Mononuclear cell (primary cell): ENCODE measurements around the gene CAPN8. TPM values are rescaled to one million over a fixed set of nuclear protein-coding genes. Genes with fewer than 3 reads are reported as not detected.

ENCODE experiments used
- H3K27me3 ChIP-seq: 2 replicates; pipeline ENCODE4 v1.6.0; 2011; ENCODE audit warnings: low read length, control low read depth; ENCODE audit not compliant: insufficient read depth
- H3K4me1 ChIP-seq: 2 replicates; pipeline ENCODE4 v1.5.1; 2011; ENCODE audit warnings: mild to moderate bottlenecking, low read length, control low read depth; ENCODE audit not compliant: insufficient read depth
- H3K4me3 ChIP-seq: 2 replicates; pipeline ENCODE4 v1.5.1; 2011; ENCODE audit warnings: mild to moderate bottlenecking, low read length, moderate library complexity
- H3K9me3 ChIP-seq: 2 replicates; pipeline ENCODE4 v1.5.1; 2011; ENCODE audit warnings: low read depth, mild to moderate bottlenecking, control low read depth, low read length
- total RNA-seq: library from RNA; depleted of rRNA; stranded (reverse); fragments of >200 nt; gene quantifications from one replicate; pipeline ENCODE4 v1.2.3, GENCODE V29; 2012

The CAPN8 gene
- total RNA-seq, 1 donor = not detected

- H3K9me3 ChIP-seq = no peaks in the 10 kb centered on the region
- no peak overlapping the region for H3K4me3 ChIP-seq
- H3K4me1 ChIP-seq = no peaks in the 10 kb centered on the region
- H3K27me3 ChIP-seq = no peaks in the 10 kb centered on the region
These were observed 14.1 kb downstream of the CAPN8 start for GRCh38 chr1:223651291-223651991.

GRCh38 chr1:223650465-223650864 is 15.0 kb downstream of the CAPN8 start:
- Histone ChIP-seq H3K4me1 (no peaks in the 10 kb centered on the region), H3K27me3 (no peaks in the 10 kb centered on the region), H3K4me3 (no peak overlapping the region), H3K9me3 (no peaks in the 10 kb centered on the region)

- H3K4me3 ChIP-seq = no peak overlapping the region
- H3K27me3 ChIP-seq = no peaks in the 10 kb centered on the region
- H3K9me3 ChIP-seq = no peaks in the 10 kb centered on the region
- H3K4me1 ChIP-seq = no peaks in the 10 kb centered on the region
These were observed 16.3 kb downstream of the CAPN8 start for GRCh38 chr1:223649222-223649621.

- no peaks in the 10 kb centered on the region for H3K4me1 ChIP-seq
- no peak overlapping the region for H3K4me3 ChIP-seq
- no peaks in the 10 kb centered on the region for H3K9me3 ChIP-seq
- H3K27me3 ChIP-seq = no peaks in the 10 kb centered on the region
These were observed 18.3 kb downstream of the CAPN8 start for GRCh38 chr1:223647249-223647648.

- no peak overlapping the region for H3K4me3 ChIP-seq
- no peaks in the 10 kb centered on the region for H3K27me3 ChIP-seq
- H3K4me1 ChIP-seq = no peaks in the 10 kb centered on the region
- no peaks in the 10 kb centered on the region for H3K9me3 ChIP-seq
These were observed 19.6 kb downstream of the CAPN8 start for GRCh38 chr1:223645903-223646302.

- no peaks in the 10 kb centered on the region for H3K9me3 ChIP-seq
- peaks cover 4% of the 10 kb centered on the region for H3K4me1 ChIP-seq
- H3K27me3 ChIP-seq = peaks cover 6% of the 10 kb centered on the region
- H3K4me3 ChIP-seq = no peak overlapping the region
These were observed 23.3 kb downstream of the CAPN8 start for GRCh38 chr1:223642237-223642636.

- Histone ChIP-seq H3K27me3 (peaks cover 7% of the 10 kb centered on the region), H3K4me3 (no peak overlapping the region), H3K9me3 (no peaks in the 10 kb centered on the region), H3K4me1 (peaks cover 4% of the 10 kb centered on the region)
These were observed 23.9 kb downstream of the CAPN8 start for GRCh38 chr1:223641523-223642039.

- Histone ChIP-seq H3K4me1 (peaks cover 4% of the 10 kb centered on the region), H3K9me3 (no peaks in the 10 kb centered on the region)
These were observed 26.2 kb downstream of the CAPN8 start for GRCh38 chr1:223639331-223639749.

GRCh38 chr1:223635236-223635635 is 30.3 kb downstream of the CAPN8 start:
- Histone ChIP-seq H3K4me3 (no peak overlapping the region), H3K9me3 (no peaks in the 10 kb centered on the region), H3K4me1 (peaks cover 4% of the 10 kb centered on the region), H3K27me3 (peaks cover 9% of the 10 kb centered on the region)

More at GRCh38 chr1:223639331-223639749, 26.2 kb downstream of the CAPN8 start:
- peaks cover 7% of the 10 kb centered on the region for H3K27me3 ChIP-seq
- H3K4me3 ChIP-seq = no peak overlapping the region

- peaks cover 9% of the 10 kb centered on the region for H3K27me3 ChIP-seq
- H3K4me1 ChIP-seq = peaks cover 3% of the 10 kb centered on the region
- H3K4me3 ChIP-seq = no peak overlapping the region
- no peaks in the 10 kb centered on the region for H3K9me3 ChIP-seq
These were observed 31.1 kb downstream of the CAPN8 start for GRCh38 chr1:223634423-223634822.

GRCh38 chr1:223631956-223632355 is 33.5 kb downstream of the CAPN8 start:
- H3K4me1 ChIP-seq = no peaks in the 10 kb centered on the region

GRCh38 chr1:223631473-223631872 is 34.0 kb downstream of the CAPN8 start:
- Histone ChIP-seq H3K9me3 (no peaks in the 10 kb centered on the region), H3K4me3 (no peak overlapping the region), H3K4me1 (no peaks in the 10 kb centered on the region), H3K27me3 (peaks cover 3% of the 10 kb centered on the region)

More at GRCh38 chr1:223631956-223632355, 33.5 kb downstream of the CAPN8 start:
- Histone ChIP-seq H3K4me3 (no peak overlapping the region), H3K27me3 (peaks cover 3% of the 10 kb centered on the region), H3K9me3 (no peaks in the 10 kb centered on the region)

GRCh38 chr1:223629126-223629457 is 36.4 kb downstream of the CAPN8 start:
- no peaks in the 10 kb centered on the region for H3K4me1 ChIP-seq
- no peak overlapping the region for H3K4me3 ChIP-seq
- H3K9me3 ChIP-seq = no peaks in the 10 kb centered on the region
- peaks cover 3% of the 10 kb centered on the region for H3K27me3 ChIP-seq

- Histone ChIP-seq H3K4me3 (no peak overlapping the region), H3K9me3 (no peaks in the 10 kb centered on the region), H3K4me1 (no peaks in the 10 kb centered on the region)
These were observed 37.0 kb downstream of the CAPN8 start for GRCh38 chr1:223628233-223629125.

GRCh38 chr1:223622132-223622842 is 43.2 kb downstream of the CAPN8 start:
- peaks cover 11% of the 10 kb centered on the region for H3K4me1 ChIP-seq
- H3K27me3 ChIP-seq = no peaks in the 10 kb centered on the region
- H3K4me3 ChIP-seq = no peak overlapping the region
- no peaks in the 10 kb centered on the region for H3K9me3 ChIP-seq

More at GRCh38 chr1:223628233-223629125, 37.0 kb downstream of the CAPN8 start:
- peaks cover 3% of the 10 kb centered on the region for H3K27me3 ChIP-seq
